ENCODE data around the gene ABCA4. TPM values are rescaled to one million over a fixed set of nuclear protein-coding genes. Genes with fewer than 3 reads are reported as not detected.
A peak's percentile ranks its signal among the peaks of the same experiment; 100 is the strongest.

Gene ABCA4
- total and polyA plus RNA-seq, 2 experiments from 2014 or later = 0.53 to 1.4 TPM

GRCh38 chr1:94105581-94105952 is 15.4 kb downstream of the ABCA4 start:
- DNase-seq (ENCODE audit: low spot score) = no peak
- H3K36me3 ChIP-seq (replicated peaks; ENCODE audit: insufficient read depth, low read depth) = no peaks in the 10 kb centered on the region
- 71% methylated on average over 5 of the region's 7 CpGs for WGBS (ENCODE audit: low lambda C conversion rate, missing lambda C conversion rate)
- no peaks in the 10 kb centered on the region for H4K20me1 ChIP-seq (ENCODE audit: insufficient read depth, poor library complexity, severe bottlenecking)
- H3K4me2 ChIP-seq = peak overlapping the region; percentile 54
- no peak for TF ChIP-seq EZH2 (IDR thresholded peaks at IDR 0.05; ENCODE audit: borderline replicate concordance)
- peaks cover 34% of the 10 kb centered on the region for H3K4me1 ChIP-seq (ENCODE audit: insufficient read depth)
- no peaks in the 10 kb centered on the region for H3K9me2 ChIP-seq (replicated peaks; ENCODE audit: insufficient read depth)
- no peaks in the 10 kb centered on the region for H3K9me3 ChIP-seq (ENCODE audit: low read depth)
- peak overlapping the region; percentile 37 for H2AFZ ChIP-seq
- no peaks in the 10 kb centered on the region for H3K79me2 ChIP-seq
- no peaks in the 10 kb centered on the region for H3K27me3 ChIP-seq
- H3K27ac ChIP-seq = peak overlapping the region; percentile 78
- H3K4me3 ChIP-seq = no peak overlapping the region

GRCh38 chr1:94104776-94105580 is 16.0 kb downstream of the ABCA4 start:
- H4K20me1 ChIP-seq (ENCODE audit: insufficient read depth, poor library complexity, severe bottlenecking) = no peaks in the 10 kb centered on the region
- no peaks in the 10 kb centered on the region for H3K79me2 ChIP-seq
- H2AFZ ChIP-seq = peak overlapping the region; percentile 37
- no peaks in the 10 kb centered on the region for H3K9me3 ChIP-seq (ENCODE audit: low read depth)
- peak overlapping the region; percentile 54 for H3K4me2 ChIP-seq
- peaks cover 40% of the 10 kb centered on the region for H3K4me1 ChIP-seq (ENCODE audit: insufficient read depth)
- H3K36me3 ChIP-seq (replicated peaks; ENCODE audit: insufficient read depth, low read depth) = no peaks in the 10 kb centered on the region
- no peak overlapping the region for H3K4me3 ChIP-seq
- H3K27me3 ChIP-seq = no peaks in the 10 kb centered on the region
- TF ChIP-seq EZH2phosphoT487 (IDR thresholded peaks at IDR 0.05; ENCODE audit: low read depth, severe bottlenecking, unreplicated experiment) (no peak), EZH2 (IDR thresholded peaks at IDR 0.05; ENCODE audit: borderline replicate concordance) (no peak), CTCF (IDR thresholded peaks at IDR 0.05; ENCODE audit: poor library complexity) (no peak)
- no peaks in the 10 kb centered on the region for H3K9me2 ChIP-seq (replicated peaks; ENCODE audit: insufficient read depth)
- peak overlapping the region; percentile 78 for H3K27ac ChIP-seq
- 84% methylated on average over 7 of the region's 10 CpGs for WGBS (ENCODE audit: low lambda C conversion rate, missing lambda C conversion rate)
- no peak for DNase-seq (ENCODE audit: low spot score)

GRCh38 chr1:94104127-94104684 is 16.7 kb downstream of the ABCA4 start:
- Histone ChIP-seq H3K79me2 (no peaks in the 10 kb centered on the region), H3K27me3 (no peaks in the 10 kb centered on the region), H2AFZ (no peak overlapping the region), H3K27ac (peak overlapping the region; percentile 78), H3K4me2 (no peak overlapping the region), H3K4me1 (ENCODE audit: insufficient read depth) (peaks cover 41% of the 10 kb centered on the region), H3K9me2 (replicated peaks; ENCODE audit: insufficient read depth) (no peaks in the 10 kb centered on the region), H3K36me3 (replicated peaks; ENCODE audit: insufficient read depth, low read depth) (no peaks in the 10 kb centered on the region), H3K4me3 (no peak overlapping the region), H3K9me3 (ENCODE audit: low read depth) (no peaks in the 10 kb centered on the region), H4K20me1 (ENCODE audit: insufficient read depth, poor library complexity, severe bottlenecking) (no peaks in the 10 kb centered on the region)
- TF ChIP-seq CTCF (IDR thresholded peaks at IDR 0.05; ENCODE audit: poor library complexity) = no peak
- TF ChIP-seq EZH2phosphoT487 (IDR thresholded peaks at IDR 0.05; ENCODE audit: low read depth, severe bottlenecking, unreplicated experiment) = no peak
- no peak for TF ChIP-seq EZH2 (IDR thresholded peaks at IDR 0.05; ENCODE audit: borderline replicate concordance)
- no peak for DNase-seq (ENCODE audit: low spot score)
- 96% methylated on average over 9 of the region's 9 CpGs for WGBS (ENCODE audit: low lambda C conversion rate, missing lambda C conversion rate)

GRCh38 chr1:94103608-94104007 is 17.3 kb downstream of the ABCA4 start:
- H2AFZ ChIP-seq = no peak overlapping the region

More at GRCh38 chr1:94103608-94104007, 17.3 kb downstream of the ABCA4 start:
- no peaks in the 10 kb centered on the region for H4K20me1 ChIP-seq (ENCODE audit: insufficient read depth, poor library complexity, severe bottlenecking)
- no peak for DNase-seq (ENCODE audit: low spot score)
- peaks cover 41% of the 10 kb centered on the region for H3K4me1 ChIP-seq (ENCODE audit: insufficient read depth)
- H3K27ac ChIP-seq = no peak overlapping the region
- no peaks in the 10 kb centered on the region for H3K79me2 ChIP-seq
- no peak overlapping the region for H3K4me3 ChIP-seq
- no peak for TF ChIP-seq CTCF (IDR thresholded peaks at IDR 0.05; ENCODE audit: poor library complexity)
- TF ChIP-seq EZH2 (IDR thresholded peaks at IDR 0.05; ENCODE audit: borderline replicate concordance) = no peak
- TF ChIP-seq EZH2phosphoT487 (IDR thresholded peaks at IDR 0.05; ENCODE audit: low read depth, severe bottlenecking, unreplicated experiment) = no peak
- 65% methylated on average over 4 of the region's 4 CpGs for whole genome bisulfite sequencing (ENCODE audit: low lambda C conversion rate, missing lambda C conversion rate)
- no peaks in the 10 kb centered on the region for H3K9me2 ChIP-seq (replicated peaks; ENCODE audit: insufficient read depth)
- no peaks in the 10 kb centered on the region for H3K27me3 ChIP-seq
- H3K4me2 ChIP-seq = no peak overlapping the region
- H3K9me3 ChIP-seq (ENCODE audit: low read depth) = no peaks in the 10 kb centered on the region
- no peaks in the 10 kb centered on the region for H3K36me3 ChIP-seq (replicated peaks; ENCODE audit: insufficient read depth, low read depth)
